ENCODE measurements around the gene MAGI1.
"Not testable (repeated sequence)": the region's sequence is repeated elsewhere in the genome, so short reads cannot be mapped to it uniquely, and the experiment has no call there.

MAGI1 gene

GRCh38 chr3:65896321-65896720 lies 142.4 kb downstream of the MAGI1 start:
- DNase-seq: no peak

- no peak for DNase-seq
Measured at GRCh38 chr3:65894679-65895453, 143.9 kb downstream of the MAGI1 start.

- no peak for DNase-seq
Measured at GRCh38 chr3:65894126-65894525, 144.6 kb downstream of the MAGI1 start.

GRCh38 chr3:65893631-65894030 lies 145.1 kb downstream of the MAGI1 start:
- DNase-seq: no peak

GRCh38 chr3:65891477-65891876 lies 147.2 kb downstream of the MAGI1 start:
- DNase-seq: not testable (repeated sequence)

- DNase-seq: no peak
Measured at GRCh38 chr3:65890328-65890727, 148.4 kb downstream of the MAGI1 start.

GRCh38 chr3:65889707-65890099 lies 149.0 kb downstream of the MAGI1 start:
- no peak for DNase-seq

GRCh38 chr3:65888980-65889706 lies 149.6 kb downstream of the MAGI1 start:
- no peak for DNase-seq

- DNase-seq: no peak
Measured at GRCh38 chr3:65888196-65888595, 150.5 kb downstream of the MAGI1 start.

GRCh38 chr3:65886391-65886790 lies 152.3 kb downstream of the MAGI1 start:
- DNase-seq: no peak

- no peak for DNase-seq
Measured at GRCh38 chr3:65884071-65884470, 154.6 kb downstream of the MAGI1 start.

GRCh38 chr3:65883613-65884012 lies 155.1 kb downstream of the MAGI1 start:
- no peak for DNase-seq

- no peak for DNase-seq
Measured at GRCh38 chr3:65880350-65880749, 158.4 kb downstream of the MAGI1 start.

GRCh38 chr3:65879372-65879771 lies 159.3 kb downstream of the MAGI1 start:
- no peak for DNase-seq

GRCh38 chr3:65878831-65879230 lies 159.9 kb downstream of the MAGI1 start:
- no peak for DNase-seq

GRCh38 chr3:65877160-65877559 lies 161.6 kb downstream of the MAGI1 start:
- no peak for DNase-seq

GRCh38 chr3:65876028-65876420 lies 162.7 kb downstream of the MAGI1 start:
- DNase-seq: no peak

GRCh38 chr3:65875393-65876027 lies 163.2 kb downstream of the MAGI1 start:
- DNase-seq: no peak

GRCh38 chr3:65873869-65874268 lies 164.8 kb downstream of the MAGI1 start:
- no peak for DNase-seq

- no peak for DNase-seq
Measured at GRCh38 chr3:65873028-65873427, 165.7 kb downstream of the MAGI1 start.

GRCh38 chr3:65871305-65872141 lies 167.2 kb downstream of the MAGI1 start:
- no peak for DNase-seq

- no peak for DNase-seq
Measured at GRCh38 chr3:65869798-65870197, 168.9 kb downstream of the MAGI1 start.

All from CD4-positive, alpha-beta T cell treated with Interleukin-10 for 1 hour (primary cell).